Skeletal muscle satellite cell (primary cell): ENCODE results near the gene SOX4.

Experiments
- H3K27me3 ChIP-seq: 2 replicates; pipeline ENCODE4 v1.7.0; 2013; ENCODE audit warnings: low read length; ENCODE audit not compliant: control insufficient read depth, insufficient read depth
- H3K36me3 ChIP-seq: 2 replicates; pipeline ENCODE4 v1.7.0; 2013; ENCODE audit warnings: mild to moderate bottlenecking, control low read depth, low read length; ENCODE audit not compliant: insufficient read depth
- H3K4me1 ChIP-seq: 2 replicates; pipeline ENCODE4 v1.7.0; 2013; ENCODE audit warnings: low read length; ENCODE audit not compliant: control insufficient read depth, insufficient read depth
- H3K4me2 ChIP-seq: 2 replicates; pipeline ENCODE4 v1.7.0; 2013; ENCODE audit warnings: mild to moderate bottlenecking, low read length
- H3K4me3 ChIP-seq: 2 replicates; pipeline ENCODE4 v1.7.0; 2013; ENCODE audit warnings: low read length
- H3K9ac ChIP-seq: 2 replicates; pipeline ENCODE4 v1.7.0; 2013; ENCODE audit warnings: mild to moderate bottlenecking, low read depth, low read length, moderate library complexity
- H3K9me3 ChIP-seq: replicated peaks from 2 replicates; pipeline ENCODE4 v1.7.0; 2013; ENCODE audit warnings: mild to moderate bottlenecking, control low read depth, low read length

Gene SOX4

DNA sequence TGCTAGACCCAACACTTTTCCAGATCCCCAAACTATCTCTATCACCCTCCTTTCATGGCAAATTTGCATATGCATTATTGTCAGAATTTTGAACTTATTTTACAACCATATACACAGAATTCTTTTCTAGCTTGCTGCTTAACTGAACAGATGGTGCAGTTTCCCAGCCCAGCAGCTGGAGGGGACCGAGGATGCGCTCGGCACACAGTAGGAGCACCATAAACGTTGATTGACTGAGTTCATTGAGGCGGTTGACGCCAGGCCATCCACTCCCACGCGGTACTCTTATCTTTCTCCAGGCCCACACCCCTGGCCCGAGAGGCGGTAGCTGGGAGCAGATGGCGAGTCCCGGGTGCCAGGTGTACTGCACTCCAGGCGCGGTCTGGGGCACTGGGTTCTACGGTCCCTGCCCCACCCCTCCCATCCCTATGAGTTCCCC, 6.8 kb upstream of the SOX4 start:
- Histone ChIP-seq H3K9me3 (no peaks in the 10 kb centered on the region), H3K4me1 (peaks cover 13% of the 10 kb centered on the region), H3K4me2 (peak overlapping the region; percentile 100), H3K9ac (peak overlapping the region; percentile 75), H3K27me3 (no peaks in the 10 kb centered on the region), H3K36me3 (no peaks in the 10 kb centered on the region), H3K4me3 (peak overlapping the region; percentile 84)

DNA sequence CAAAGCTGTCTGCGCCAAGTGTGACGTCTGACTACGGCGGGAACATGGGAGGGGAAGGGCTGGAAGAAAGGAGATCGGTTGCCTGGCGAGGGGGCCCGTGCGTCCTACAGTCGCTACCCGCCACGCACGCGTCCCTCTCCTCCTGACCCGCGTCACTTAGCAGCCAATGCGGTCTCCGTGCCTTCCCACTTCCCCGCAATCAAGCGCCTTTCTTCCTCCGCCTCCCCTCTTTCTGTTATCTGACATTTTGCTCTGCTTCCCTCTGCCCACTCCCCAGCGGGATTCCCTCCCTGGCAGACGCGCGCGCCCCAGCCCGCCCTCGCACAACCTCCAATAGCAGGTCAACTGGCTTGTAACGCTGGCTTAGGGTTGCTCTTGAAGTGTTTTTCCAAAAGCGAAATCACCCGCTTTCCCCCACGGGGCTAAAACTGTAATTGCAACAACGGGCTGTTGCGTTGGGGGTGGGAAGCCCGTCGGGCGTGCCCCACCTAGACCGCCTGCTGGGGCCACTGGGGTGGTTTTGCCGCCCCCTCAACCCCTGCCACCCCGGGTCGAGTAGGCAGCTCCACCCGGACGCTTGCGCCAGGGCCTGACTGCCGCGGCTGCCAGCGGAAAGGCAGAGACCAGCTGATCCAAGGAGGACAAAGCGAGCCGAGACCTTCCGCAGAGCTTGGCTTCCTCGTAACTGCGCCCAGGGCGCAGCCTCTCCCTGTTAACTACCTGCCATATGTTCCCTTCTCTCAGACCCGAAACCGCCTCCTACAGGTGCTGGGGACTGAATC, 6.2 kb upstream of the SOX4 start:
- Histone ChIP-seq H3K4me3 (peak overlapping the region; percentile 84), H3K4me2 (peak overlapping the region; percentile 100), H3K27me3 (no peaks in the 10 kb centered on the region), H3K4me1 (peaks cover 13% of the 10 kb centered on the region), H3K9ac (peak overlapping the region; percentile 75), H3K9me3 (no peaks in the 10 kb centered on the region), H3K36me3 (no peaks in the 10 kb centered on the region)

DNA sequence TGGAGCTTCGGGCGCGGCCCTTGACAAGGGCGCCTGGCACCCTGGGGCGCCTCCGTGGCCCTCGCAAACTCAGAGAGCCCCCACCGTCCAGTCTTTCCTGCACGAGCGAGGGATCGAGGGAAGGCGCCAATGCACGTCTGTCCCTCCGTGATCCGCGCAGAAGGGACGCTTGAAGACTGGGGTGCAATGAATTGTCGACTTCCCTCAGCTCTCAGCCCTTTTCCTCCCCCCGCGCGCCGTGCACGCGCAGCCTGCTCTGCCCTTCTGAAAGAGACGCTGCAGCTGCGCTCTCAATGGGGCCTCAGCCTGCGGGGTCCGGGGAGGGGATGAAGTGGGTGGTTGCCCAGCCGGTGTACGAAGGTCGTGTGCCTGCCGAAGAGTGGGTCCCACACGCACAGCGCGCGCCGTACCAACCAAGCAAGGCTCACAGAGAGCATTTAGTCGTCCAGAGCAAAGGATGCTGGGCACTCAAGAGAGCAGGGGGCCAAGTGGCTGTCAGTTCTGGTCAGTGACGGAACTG, 5.5 kb upstream of the SOX4 start:
- peak overlapping the region; percentile 84 for H3K4me3 ChIP-seq

DNA sequence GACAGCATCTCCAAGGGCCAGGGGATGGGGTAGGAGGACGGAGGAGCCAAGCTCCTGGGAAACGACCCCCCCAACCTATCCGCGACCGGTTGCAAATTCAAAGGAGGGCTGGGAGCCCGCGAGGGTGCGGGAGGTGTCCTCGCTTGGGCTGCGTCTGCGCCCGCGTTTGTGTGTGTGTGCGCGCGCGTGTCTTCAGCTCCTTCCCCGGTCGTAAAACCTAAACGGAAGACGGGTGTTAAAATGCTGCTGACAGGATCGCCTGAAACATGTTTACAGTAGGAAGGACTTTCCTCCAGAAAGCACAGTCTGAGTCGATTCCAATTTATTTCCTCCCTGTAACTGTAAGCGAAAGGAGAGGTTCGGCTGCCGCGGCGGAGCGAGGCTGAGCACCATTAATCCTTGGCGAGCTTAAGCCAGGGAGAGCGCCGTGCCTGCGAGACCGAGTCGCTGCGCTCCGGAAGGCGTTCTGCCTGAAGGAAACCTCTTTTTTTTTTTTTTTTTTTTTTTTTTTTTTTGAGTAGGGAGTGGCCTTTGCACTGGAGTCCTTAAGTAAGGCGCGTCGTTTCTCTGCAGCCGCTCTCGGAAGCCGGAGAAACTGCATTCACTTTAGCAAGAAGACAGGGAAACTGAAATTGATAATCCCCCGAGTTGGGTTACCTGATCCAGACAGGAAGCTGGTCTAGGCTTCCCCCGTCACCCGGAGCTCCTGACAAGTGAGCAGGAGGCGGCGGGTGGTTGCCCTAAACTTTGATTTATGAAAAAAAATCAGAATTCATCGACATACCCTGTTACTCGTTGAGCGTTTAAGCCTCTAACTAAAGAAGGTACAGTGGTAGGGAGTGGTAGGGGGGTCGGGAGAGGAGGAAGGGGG, 4.8 kb upstream of the SOX4 start:
- peak overlapping the region; percentile 84 for H3K4me3 ChIP-seq
- H3K9ac ChIP-seq = peak overlapping the region; percentile 75
- H3K9me3 ChIP-seq = no peaks in the 10 kb centered on the region
- no peaks in the 10 kb centered on the region for H3K36me3 ChIP-seq
- no peaks in the 10 kb centered on the region for H3K27me3 ChIP-seq
- peak overlapping the region; percentile 100 for H3K4me2 ChIP-seq
- H3K4me1 ChIP-seq = peaks cover 18% of the 10 kb centered on the region

More for the DNA sequence above, 5.5 kb upstream of the SOX4 start:
- peak overlapping the region; percentile 75 for H3K9ac ChIP-seq
- H3K4me1 ChIP-seq = peaks cover 15% of the 10 kb centered on the region
- peak overlapping the region; percentile 100 for H3K4me2 ChIP-seq
- no peaks in the 10 kb centered on the region for H3K9me3 ChIP-seq
- no peaks in the 10 kb centered on the region for H3K36me3 ChIP-seq
- H3K27me3 ChIP-seq = no peaks in the 10 kb centered on the region

DNA sequence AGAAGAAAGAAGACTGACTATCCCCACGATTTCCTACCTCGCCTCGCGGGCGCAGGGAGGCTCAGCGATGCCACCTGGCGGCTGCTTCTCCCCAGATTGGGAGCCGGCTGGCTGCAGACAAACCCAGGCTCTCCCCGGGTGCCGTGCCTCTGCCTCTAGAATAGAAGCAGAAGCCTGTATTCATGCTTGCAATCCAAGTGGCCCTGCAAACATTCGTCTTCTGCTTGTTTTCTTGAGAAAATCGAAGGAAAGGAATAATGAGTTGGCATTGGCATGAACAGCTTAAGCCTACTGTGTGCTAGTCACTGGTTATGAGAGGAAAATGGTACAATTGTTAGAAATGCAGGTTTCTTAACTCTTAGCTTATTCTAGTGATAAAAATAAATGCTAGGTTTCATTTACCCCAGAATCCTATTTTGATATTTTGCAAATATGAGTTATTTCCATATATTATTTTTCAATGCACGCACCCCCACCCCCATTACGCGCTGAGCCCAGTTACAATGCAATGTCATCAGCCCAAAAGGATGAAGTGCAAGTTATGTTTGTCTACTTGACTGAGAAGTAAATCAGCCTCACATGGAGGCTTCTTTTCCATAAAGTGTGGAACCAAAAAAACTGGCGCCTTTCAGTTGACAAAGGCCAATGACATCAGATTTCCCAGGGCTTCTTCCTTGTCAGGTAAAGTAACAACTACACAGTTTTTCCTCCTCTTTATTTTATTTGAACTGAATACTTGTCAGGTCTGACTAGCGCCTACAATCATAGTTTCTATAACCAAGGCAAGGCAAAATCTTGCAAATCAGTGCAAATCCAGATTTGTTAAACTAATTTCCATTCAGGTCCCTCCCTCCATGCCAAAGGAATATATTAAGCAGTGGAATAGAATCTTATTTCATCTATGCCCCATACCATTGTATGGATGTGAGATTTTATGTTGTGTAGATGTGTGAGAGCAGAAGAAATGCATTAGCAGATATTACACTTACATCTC, 3.9 kb upstream of the SOX4 start:
- Histone ChIP-seq H3K9me3 (no peaks in the 10 kb centered on the region), H3K36me3 (no peaks in the 10 kb centered on the region), H3K4me3 (peak overlapping the region; percentile 84), H3K4me1 (peaks cover 18% of the 10 kb centered on the region), H3K4me2 (peak overlapping the region; percentile 100), H3K27me3 (no peaks in the 10 kb centered on the region), H3K9ac (peak overlapping the region; percentile 75)

DNA sequence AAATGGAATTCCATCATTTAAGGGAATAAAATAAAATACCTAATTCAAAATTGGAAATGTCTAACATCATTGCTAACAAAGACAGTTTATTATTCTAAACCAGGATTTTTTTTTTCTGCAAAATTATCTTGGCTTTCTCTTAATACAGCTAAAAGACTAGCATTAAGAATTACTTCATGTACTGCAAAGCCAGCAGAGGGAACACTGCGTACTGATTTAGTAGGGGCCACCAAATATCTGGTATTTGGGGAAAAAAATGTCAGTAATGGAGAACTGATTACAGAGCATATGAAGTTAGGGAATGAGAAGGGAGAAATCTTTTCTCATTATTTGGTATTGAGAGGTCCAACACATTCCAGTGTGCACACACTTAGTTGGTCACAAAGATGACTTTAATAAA, 3.2 kb upstream of the SOX4 start:
- Histone ChIP-seq H3K36me3 (no peaks in the 10 kb centered on the region), H3K9me3 (no peaks in the 10 kb centered on the region), H3K4me1 (peaks cover 18% of the 10 kb centered on the region), H3K27me3 (no peaks in the 10 kb centered on the region), H3K9ac (no peak overlapping the region), H3K4me3 (no peak overlapping the region), H3K4me2 (no peak overlapping the region)

DNA sequence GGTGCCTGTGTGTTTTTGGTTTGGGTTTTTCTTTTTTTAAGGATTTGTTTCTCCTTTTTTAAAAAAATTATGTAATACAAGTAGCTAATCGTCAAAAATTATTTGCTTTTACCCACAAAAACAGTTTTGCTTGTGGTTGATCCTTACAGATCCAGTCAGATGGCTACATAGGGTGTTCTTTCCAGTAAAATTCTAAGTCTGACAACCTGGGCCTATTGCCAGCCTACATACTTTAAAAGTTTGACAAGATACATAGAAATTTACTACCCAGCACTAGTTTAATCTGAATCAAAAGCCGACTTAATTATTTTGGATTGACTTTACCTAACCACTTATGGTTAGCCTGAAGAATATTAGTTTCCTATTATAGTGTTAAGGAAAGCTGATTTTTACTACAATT, 2.1 kb upstream of the SOX4 start:
- Histone ChIP-seq H3K36me3 (no peaks in the 10 kb centered on the region), H3K27me3 (no peaks in the 10 kb centered on the region), H3K9ac (no peak overlapping the region), H3K9me3 (no peaks in the 10 kb centered on the region), H3K4me2 (no peak overlapping the region), H3K4me3 (no peak overlapping the region), H3K4me1 (peaks cover 18% of the 10 kb centered on the region)

DNA sequence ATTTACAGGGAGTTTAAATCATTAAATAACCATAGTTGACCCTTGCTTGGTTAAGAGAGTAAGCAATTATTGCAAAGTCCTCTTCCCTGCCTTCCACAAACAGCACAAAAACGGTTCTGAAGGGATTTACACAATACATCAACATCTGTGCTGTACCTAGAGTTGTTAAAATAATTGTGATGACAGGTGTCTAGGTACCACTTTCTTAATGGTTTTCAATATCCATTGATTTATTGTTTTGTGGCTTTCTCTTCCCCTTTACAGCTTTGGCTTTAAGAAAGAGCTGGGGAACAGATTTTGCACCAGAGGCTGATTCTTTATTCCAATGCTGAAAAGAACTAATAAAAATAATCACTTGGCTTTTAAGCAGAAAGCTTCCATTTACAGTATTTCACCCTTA, 598 bp upstream of the SOX4 start:
- peaks cover 10% of the 10 kb centered on the region for H3K4me1 ChIP-seq
- peak overlapping the region; percentile 44 for H3K9ac ChIP-seq
- peak overlapping the region; percentile 95 for H3K4me3 ChIP-seq
- no peaks in the 10 kb centered on the region for H3K27me3 ChIP-seq
- no peaks in the 10 kb centered on the region for H3K36me3 ChIP-seq
- no peaks in the 10 kb centered on the region for H3K9me3 ChIP-seq
- H3K4me2 ChIP-seq = peak overlapping the region; percentile 91

DNA sequence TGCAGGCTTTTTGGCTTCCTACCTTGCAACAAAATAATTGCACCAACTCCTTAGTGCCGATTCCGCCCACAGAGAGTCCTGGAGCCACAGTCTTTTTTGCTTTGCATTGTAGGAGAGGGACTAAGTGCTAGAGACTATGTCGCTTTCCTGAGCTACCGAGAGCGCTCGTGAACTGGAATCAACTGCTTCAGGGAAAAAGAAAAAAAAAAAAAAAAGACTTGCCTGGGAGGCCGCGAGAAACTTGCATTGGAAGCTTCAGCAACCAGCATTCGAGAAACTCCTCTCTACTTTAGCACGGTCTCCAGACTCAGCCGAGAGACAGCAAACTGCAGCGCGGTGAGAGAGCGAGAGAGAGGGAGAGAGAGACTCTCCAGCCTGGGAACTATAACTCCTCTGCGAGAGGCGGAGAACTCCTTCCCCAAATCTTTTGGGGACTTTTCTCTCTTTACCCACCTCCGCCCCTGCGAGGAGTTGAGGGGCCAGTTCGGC, 420 bp downstream of the SOX4 start:
- no peaks in the 10 kb centered on the region for H3K9me3 ChIP-seq
- H3K4me2 ChIP-seq = peak overlapping the region; percentile 91
- H3K4me3 ChIP-seq = peak overlapping the region; percentile 95
- H3K4me1 ChIP-seq = peaks cover 18% of the 10 kb centered on the region
- no peaks in the 10 kb centered on the region for H3K27me3 ChIP-seq
- H3K9ac ChIP-seq = peak overlapping the region; percentile 87
- no peaks in the 10 kb centered on the region for H3K36me3 ChIP-seq

DNA sequence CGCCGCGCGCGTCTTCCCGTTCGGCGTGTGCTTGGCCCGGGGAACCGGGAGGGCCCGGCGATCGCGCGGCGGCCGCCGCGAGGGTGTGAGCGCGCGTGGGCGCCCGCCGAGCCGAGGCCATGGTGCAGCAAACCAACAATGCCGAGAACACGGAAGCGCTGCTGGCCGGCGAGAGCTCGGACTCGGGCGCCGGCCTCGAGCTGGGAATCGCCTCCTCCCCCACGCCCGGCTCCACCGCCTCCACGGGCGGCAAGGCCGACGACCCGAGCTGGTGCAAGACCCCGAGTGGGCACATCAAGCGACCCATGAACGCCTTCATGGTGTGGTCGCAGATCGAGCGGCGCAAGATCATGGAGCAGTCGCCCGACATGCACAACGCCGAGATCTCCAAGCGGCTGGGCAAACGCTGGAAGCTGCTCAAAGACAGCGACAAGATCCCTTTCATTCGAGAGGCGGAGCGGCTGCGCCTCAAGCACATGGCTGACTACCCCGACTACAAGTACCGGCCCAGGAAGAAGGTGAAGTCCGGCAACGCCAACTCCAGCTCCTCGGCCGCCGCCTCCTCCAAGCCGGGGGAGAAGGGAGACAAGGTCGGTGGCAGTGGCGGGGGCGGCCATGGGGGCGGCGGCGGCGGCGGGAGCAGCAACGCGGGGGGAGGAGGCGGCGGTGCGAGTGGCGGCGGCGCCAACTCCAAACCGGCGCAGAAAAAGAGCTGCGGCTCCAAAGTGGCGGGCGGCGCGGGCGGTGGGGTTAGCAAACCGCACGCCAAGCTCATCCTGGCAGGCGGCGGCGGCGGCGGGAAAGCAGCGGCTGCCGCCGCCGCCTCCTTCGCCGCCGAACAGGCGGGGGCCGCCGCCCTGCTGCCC, 1.1 kb downstream of the SOX4 start:
- peak overlapping the region; percentile 95 for H3K4me3 ChIP-seq
- peak overlapping the region; percentile 91 for H3K4me2 ChIP-seq
- H3K9me3 ChIP-seq = no peaks in the 10 kb centered on the region
- no peaks in the 10 kb centered on the region for H3K36me3 ChIP-seq
- H3K9ac ChIP-seq = peak overlapping the region; percentile 87
- peaks cover 15% of the 10 kb centered on the region for H3K4me1 ChIP-seq
- H3K27me3 ChIP-seq = no peaks in the 10 kb centered on the region
